Measurements from ENCODE around the gene LAMA4. TPM values are rescaled to one million over a fixed set of nuclear protein-coding genes. Genes with fewer than 3 reads are reported as not detected.

Gene LAMA4
- total and polyA plus RNA-seq, 4 donors = 2.1 to 6.0 (median 3.5) TPM

- Histone ChIP-seq H3K27ac (ENCODE audit: low read depth in 1 of 2, low read length in 2 of 2) (no peak overlapping the region), H3K9ac (ENCODE audit: low read depth in 1 of 2, low read length in 2 of 2) (no peak overlapping the region), H3K9me3 (ENCODE audit: control insufficient read depth in 4 of 4, low read length in 3 of 4) (no peaks in the 10 kb centered on the region), H3K4me1 (ENCODE audit: control insufficient read depth in 4 of 4, insufficient read depth in 4 of 4, low read length in 3 of 4) (peaks cover 3 to 14% (median 8%) of the 10 kb centered on the region in 4 donors), H3K4me3 (ENCODE audit: low read depth in 1 of 3, low read length in 3 of 3) (no peak overlapping the region), H3K36me3 (ENCODE audit: control insufficient read depth in 4 of 4, insufficient read depth in 3 of 4, low read depth in 1 of 4, low read length in 3 of 4) (no peaks in the 10 kb centered on the region), H3K27me3 (ENCODE audit: control insufficient read depth in 4 of 4, insufficient read depth in 4 of 4, low read length in 3 of 4) (no peaks in the 10 kb centered on the region)
- TF ChIP-seq, protein P1, sequence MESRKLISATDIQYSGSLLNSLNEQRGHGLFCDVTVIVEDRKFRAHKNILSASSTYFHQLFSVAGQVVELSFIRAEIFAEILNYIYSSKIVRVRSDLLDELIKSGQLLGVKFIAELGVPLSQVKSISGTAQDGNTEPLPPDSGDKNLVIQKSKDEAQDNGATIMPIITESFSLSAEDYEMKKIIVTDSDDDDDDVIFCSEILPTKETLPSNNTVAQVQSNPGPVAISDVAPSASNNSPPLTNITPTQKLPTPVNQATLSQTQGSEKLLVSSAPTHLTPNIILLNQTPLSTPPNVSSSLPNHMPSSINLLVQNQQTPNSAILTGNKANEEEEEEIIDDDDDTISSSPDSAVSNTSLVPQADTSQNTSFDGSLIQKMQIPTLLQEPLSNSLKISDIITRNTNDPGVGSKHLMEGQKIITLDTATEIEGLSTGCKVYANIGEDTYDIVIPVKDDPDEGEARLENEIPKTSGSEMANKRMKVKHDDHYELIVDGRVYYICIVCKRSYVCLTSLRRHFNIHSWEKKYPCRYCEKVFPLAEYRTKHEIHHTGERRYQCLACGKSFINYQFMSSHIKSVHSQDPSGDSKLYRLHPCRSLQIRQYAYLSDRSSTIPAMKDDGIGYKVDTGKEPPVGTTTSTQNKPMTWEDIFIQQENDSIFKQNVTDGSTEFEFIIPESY (IDR thresholded peaks at IDR 0.05) = no peak
- TF ChIP-seq FOXA2 (IDR thresholded peaks at IDR 0.05) = no peak
- no peak for TF ChIP-seq HNF4A (conservative IDR thresholded peaks at IDR 0.05)
- no peak for TF ChIP-seq SP1 (IDR thresholded peaks at IDR 0.05)
- no peak for TF ChIP-seq CTCF (IDR thresholded peaks at IDR 0.05; ENCODE audit: low read depth, low read length, missing input control)
- no peak for DNase-seq (ENCODE audit: low spot score)
- WGBS = 77% methylated on average over 2 of the region's 2 CpGs
Measured at GRCh38 chr6:112210852-112211251, 43.5 kb downstream of the LAMA4 start.

DNA sequence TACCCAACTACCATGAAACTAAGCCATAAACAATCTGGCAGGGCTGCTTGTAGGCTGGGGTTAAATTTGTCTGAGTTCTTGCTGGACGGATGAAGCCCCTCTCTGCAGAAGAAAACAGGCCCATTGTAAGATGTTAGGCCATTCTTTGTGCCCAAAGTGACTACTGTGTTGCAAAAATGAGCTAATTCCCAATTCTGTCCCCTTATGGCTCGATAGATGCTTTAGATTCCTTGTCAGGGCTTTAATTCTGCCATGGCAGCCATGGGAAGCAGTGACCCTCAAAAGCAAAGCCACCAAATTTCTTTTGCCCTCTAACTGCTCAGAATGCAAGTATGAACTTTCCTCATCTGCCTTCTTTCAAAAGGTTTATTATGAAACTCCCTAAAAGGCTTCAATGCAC is 45.2 kb downstream of the LAMA4 start:
- Histone ChIP-seq H3K4me3 (ENCODE audit: low read depth in 1 of 3, low read length in 3 of 3) (no peak overlapping the region), H3K9me3 (ENCODE audit: control insufficient read depth in 4 of 4, low read length in 3 of 4) (no peaks in the 10 kb centered on the region), H3K27me3 (ENCODE audit: control insufficient read depth in 4 of 4, insufficient read depth in 4 of 4, low read length in 3 of 4) (no peaks in the 10 kb centered on the region), H3K36me3 (ENCODE audit: control insufficient read depth in 4 of 4, insufficient read depth in 3 of 4, low read depth in 1 of 4, low read length in 3 of 4) (no peaks in the 10 kb centered on the region), H3K4me1 (ENCODE audit: control insufficient read depth in 4 of 4, insufficient read depth in 4 of 4, low read length in 3 of 4) (peaks cover 0 to 10% (median 8%) of the 10 kb centered on the region in 4 donors), H3K9ac (ENCODE audit: low read depth in 1 of 2, low read length in 2 of 2) (no peak overlapping the region), H3K27ac (ENCODE audit: low read depth in 1 of 2, low read length in 2 of 2) (no peak overlapping the region)
- WGBS = 86% methylated on average over 2 of the region's 2 CpGs
- TF ChIP-seq FOXA1 (IDR thresholded peaks at IDR 0.05) (no peak), FOXA2 (IDR thresholded peaks at IDR 0.05) (no peak), JUND (IDR thresholded peaks at IDR 0.05) (no peak), NR2F2 (IDR thresholded peaks at IDR 0.05) (no peak), YY1 (IDR thresholded peaks at IDR 0.05) (no peak), CTCF (IDR thresholded peaks at IDR 0.05; ENCODE audit: low read depth, low read length, missing input control) (no peak)
- no peak for DNase-seq (ENCODE audit: low spot score)

DNA sequence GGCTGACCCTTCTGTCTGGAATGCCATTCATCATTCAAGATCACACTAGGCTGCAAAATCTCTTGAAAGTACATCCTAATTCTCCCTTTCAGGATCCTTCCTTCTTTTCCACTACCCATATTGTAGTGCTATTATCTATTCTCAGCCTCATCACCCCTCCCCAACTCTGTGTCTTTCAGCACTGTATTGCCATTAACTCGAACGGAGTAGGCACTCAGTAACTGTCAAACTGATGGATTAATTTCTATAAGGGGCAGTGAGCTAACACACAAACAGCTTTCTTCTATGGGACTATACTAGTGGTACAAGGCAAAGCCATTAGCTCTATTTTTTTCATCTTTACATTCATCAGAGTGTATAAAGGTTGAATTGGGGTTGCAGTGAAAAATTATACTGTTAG is 46.6 kb downstream of the LAMA4 start:
- Histone ChIP-seq H3K27ac (ENCODE audit: low read depth in 1 of 2, low read length in 2 of 2) (no peak overlapping the region), H3K4me1 (ENCODE audit: control insufficient read depth in 4 of 4, insufficient read depth in 4 of 4, low read length in 3 of 4) (peaks cover 0 to 21% (median 11%) of the 10 kb centered on the region in 4 donors), H3K4me3 (ENCODE audit: low read depth in 1 of 3, low read length in 3 of 3) (no peak overlapping the region), H3K36me3 (ENCODE audit: control insufficient read depth in 4 of 4, insufficient read depth in 3 of 4, low read depth in 1 of 4, low read length in 3 of 4) (no peaks in the 10 kb centered on the region), H3K27me3 (ENCODE audit: control insufficient read depth in 4 of 4, insufficient read depth in 4 of 4, low read length in 3 of 4) (no peaks in the 10 kb centered on the region), H3K9ac (ENCODE audit: low read depth in 1 of 2, low read length in 2 of 2) (no peak overlapping the region), H3K9me3 (ENCODE audit: control insufficient read depth in 4 of 4, low read length in 3 of 4) (no peaks in the 10 kb centered on the region)
- 80% methylated on average over 2 of the region's 2 CpGs for WGBS
- no peak for DNase-seq (ENCODE audit: low spot score)
- TF ChIP-seq RAD21 (IDR thresholded peaks at IDR 0.05) (no peak), FOXA2 (IDR thresholded peaks at IDR 0.05) (no peak), RXRA (IDR thresholded peaks at IDR 0.05) (no peak), CTCF (IDR thresholded peaks at IDR 0.05; ENCODE audit: low read depth, low read length, missing input control) (no peak), TAF1 (conservative IDR thresholded peaks at IDR 0.05) (no peak), HNF4G (IDR thresholded peaks at IDR 0.05) (no peak)
- TF ChIP-seq, protein P1 (IDR thresholded peaks at IDR 0.05) = no peak

Measured in liver (tissue), 9 donors.